ENCODE results near the gene CMTM5.

DNA sequence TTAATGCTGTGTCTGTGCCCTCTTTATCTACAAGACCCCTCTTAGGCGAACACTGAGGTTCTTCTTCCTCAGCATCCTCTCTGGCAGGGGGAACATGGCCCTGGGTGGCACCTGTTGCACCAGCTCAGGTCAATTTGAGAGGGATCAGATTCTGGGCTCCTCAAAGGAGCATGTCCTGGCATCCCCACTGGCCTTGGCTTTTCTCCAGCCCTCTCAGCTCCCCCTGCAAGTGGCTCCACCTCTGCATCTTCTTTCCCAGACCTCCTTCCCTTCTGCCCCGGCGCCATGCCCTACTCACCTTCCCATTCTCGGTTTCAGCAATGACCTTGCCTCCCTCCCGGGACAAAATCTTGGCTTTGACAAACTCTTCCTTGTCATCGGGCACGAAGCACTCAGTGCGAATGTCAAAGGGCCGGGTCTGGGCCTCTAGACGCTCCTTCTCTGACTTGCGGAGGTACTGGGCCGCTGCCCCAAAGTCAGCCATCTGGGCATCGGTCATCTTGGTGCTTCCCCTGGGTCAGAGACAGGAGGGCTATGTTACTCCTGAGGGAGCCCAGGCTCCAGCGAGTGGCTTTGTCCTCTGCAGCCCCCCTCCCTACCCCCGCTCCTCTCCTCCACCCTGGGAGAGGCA, 30.0 kb downstream of the CMTM5 start:
- TF ChIP-seq, protein P1, sequence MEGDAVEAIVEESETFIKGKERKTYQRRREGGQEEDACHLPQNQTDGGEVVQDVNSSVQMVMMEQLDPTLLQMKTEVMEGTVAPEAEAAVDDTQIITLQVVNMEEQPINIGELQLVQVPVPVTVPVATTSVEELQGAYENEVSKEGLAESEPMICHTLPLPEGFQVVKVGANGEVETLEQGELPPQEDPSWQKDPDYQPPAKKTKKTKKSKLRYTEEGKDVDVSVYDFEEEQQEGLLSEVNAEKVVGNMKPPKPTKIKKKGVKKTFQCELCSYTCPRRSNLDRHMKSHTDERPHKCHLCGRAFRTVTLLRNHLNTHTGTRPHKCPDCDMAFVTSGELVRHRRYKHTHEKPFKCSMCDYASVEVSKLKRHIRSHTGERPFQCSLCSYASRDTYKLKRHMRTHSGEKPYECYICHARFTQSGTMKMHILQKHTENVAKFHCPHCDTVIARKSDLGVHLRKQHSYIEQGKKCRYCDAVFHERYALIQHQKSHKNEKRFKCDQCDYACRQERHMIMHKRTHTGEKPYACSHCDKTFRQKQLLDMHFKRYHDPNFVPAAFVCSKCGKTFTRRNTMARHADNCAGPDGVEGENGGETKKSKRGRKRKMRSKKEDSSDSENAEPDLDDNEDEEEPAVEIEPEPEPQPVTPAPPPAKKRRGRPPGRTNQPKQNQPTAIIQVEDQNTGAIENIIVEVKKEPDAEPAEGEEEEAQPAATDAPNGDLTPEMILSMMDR (IDR thresholded peaks at IDR 0.05): no peak
- TF ChIP-seq POLR2AphosphoS5 (IDR thresholded peaks at IDR 0.05; ENCODE audit: low read depth, low read length) (no peak), TCF7L2 (IDR thresholded peaks at IDR 0.05; ENCODE audit: low read depth, low read length) (no peak), SIN3A (IDR thresholded peaks at IDR 0.05; ENCODE audit: borderline replicate concordance, insufficient read depth, low read depth, low read length) (no peak)
- TF ChIP-seq, protein P2, sequence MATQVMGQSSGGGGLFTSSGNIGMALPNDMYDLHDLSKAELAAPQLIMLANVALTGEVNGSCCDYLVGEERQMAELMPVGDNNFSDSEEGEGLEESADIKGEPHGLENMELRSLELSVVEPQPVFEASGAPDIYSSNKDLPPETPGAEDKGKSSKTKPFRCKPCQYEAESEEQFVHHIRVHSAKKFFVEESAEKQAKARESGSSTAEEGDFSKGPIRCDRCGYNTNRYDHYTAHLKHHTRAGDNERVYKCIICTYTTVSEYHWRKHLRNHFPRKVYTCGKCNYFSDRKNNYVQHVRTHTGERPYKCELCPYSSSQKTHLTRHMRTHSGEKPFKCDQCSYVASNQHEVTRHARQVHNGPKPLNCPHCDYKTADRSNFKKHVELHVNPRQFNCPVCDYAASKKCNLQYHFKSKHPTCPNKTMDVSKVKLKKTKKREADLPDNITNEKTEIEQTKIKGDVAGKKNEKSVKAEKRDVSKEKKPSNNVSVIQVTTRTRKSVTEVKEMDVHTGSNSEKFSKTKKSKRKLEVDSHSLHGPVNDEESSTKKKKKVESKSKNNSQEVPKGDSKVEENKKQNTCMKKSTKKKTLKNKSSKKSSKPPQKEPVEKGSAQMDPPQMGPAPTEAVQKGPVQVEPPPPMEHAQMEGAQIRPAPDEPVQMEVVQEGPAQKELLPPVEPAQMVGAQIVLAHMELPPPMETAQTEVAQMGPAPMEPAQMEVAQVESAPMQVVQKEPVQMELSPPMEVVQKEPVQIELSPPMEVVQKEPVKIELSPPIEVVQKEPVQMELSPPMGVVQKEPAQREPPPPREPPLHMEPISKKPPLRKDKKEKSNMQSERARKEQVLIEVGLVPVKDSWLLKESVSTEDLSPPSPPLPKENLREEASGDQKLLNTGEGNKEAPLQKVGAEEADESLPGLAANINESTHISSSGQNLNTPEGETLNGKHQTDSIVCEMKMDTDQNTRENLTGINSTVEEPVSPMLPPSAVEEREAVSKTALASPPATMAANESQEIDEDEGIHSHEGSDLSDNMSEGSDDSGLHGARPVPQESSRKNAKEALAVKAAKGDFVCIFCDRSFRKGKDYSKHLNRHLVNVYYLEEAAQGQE (IDR thresholded peaks at IDR 0.05; ENCODE audit: insufficient read depth in 1 of 2, low read depth in 2 of 2, low read length in 1 of 2): no peak
